Stimulated activated CD4-positive, alpha-beta T cell treated with anti-CD3 and anti-CD28 coated beads, Interleukin-4, amount 100 ng/mL, for 24 hours (primary cell): ENCODE results near the gene RGS9.
"Not testable (repeated sequence)": the region's sequence is repeated elsewhere in the genome, so short reads cannot be mapped to it uniquely, and the experiment has no call there.

Experiments
- DNase-seq: peaks from one replicate; pipeline ENCODE4 v3.0.0-alpha.2; 2020

RGS9 gene

GRCh38 chr17:65116515-65116914, 20.7 kb upstream of the RGS9 start:
- DNase-seq: not testable (repeated sequence)

GRCh38 chr17:65117384-65118035, 19.7 kb upstream of the RGS9 start:
- DNase-seq: no peak

- DNase-seq: no peak
Measured at GRCh38 chr17:65121368-65121767, 15.8 kb upstream of the RGS9 start.

GRCh38 chr17:65121916-65122806, 15.0 kb upstream of the RGS9 start:
- peak; percentile 59 for DNase-seq

GRCh38 chr17:65122836-65123756, 14.1 kb upstream of the RGS9 start:
- peak; percentile 86 for DNase-seq

GRCh38 chr17:65123757-65124675, 13.2 kb upstream of the RGS9 start:
- no peak for DNase-seq

GRCh38 chr17:65130832-65131231, 6.3 kb upstream of the RGS9 start:
- no peak for DNase-seq

- DNase-seq: no peak
Measured at GRCh38 chr17:65131240-65131639, 5.9 kb upstream of the RGS9 start.

GRCh38 chr17:65131946-65132345, 5.2 kb upstream of the RGS9 start:
- no peak for DNase-seq

- no peak for DNase-seq
Measured at GRCh38 chr17:65134035-65134434, 3.1 kb upstream of the RGS9 start.

GRCh38 chr17:65139101-65139764, 2.1 kb downstream of the RGS9 start:
- DNase-seq: no peak

GRCh38 chr17:65142247-65142646, 5.1 kb downstream of the RGS9 start:
- no peak for DNase-seq

- DNase-seq: no peak
Measured at GRCh38 chr17:65143889-65144604, 6.9 kb downstream of the RGS9 start.

GRCh38 chr17:65145743-65146142, 8.6 kb downstream of the RGS9 start:
- DNase-seq: no peak

- no peak for DNase-seq
Measured at GRCh38 chr17:65147955-65148354, 10.8 kb downstream of the RGS9 start.

GRCh38 chr17:65154770-65155589, 17.8 kb downstream of the RGS9 start:
- DNase-seq: no peak

GRCh38 chr17:65155622-65156021, 18.5 kb downstream of the RGS9 start:
- DNase-seq: no peak

- no peak for DNase-seq
Measured at GRCh38 chr17:65156185-65156834, 19.1 kb downstream of the RGS9 start.

- no peak for DNase-seq
Measured at GRCh38 chr17:65156835-65157565, 19.8 kb downstream of the RGS9 start.
